KMS-11 (cell line): ENCODE data around the gene KCNC2.

Experiments
- H2AFZ ChIP-seq: fragments of 200-600 bp; sonication (generic); 2 replicates; pipeline ENCODE4 v1.6.1; 2016; ENCODE audit warnings: antibody characterized with exemption, mixed run types, low read depth
- H3K27ac ChIP-seq: fragments of 200-600 bp; sonication (generic); 2 replicates; pipeline ENCODE4 v1.6.1; 2016; ENCODE audit warnings: mild to moderate bottlenecking, mixed run types
- H3K27me3 ChIP-seq: fragments of 200-600 bp; sonication (generic); 2 replicates; pipeline ENCODE4 v1.6.1; 2017; ENCODE audit warnings: mild to moderate bottlenecking, low read depth, mixed run types, moderate library complexity; ENCODE audit not compliant: insufficient read depth
- H3K36me3 ChIP-seq: fragments of 200-600 bp; sonication (generic); 2 replicates; pipeline ENCODE4 v1.6.1; 2017; ENCODE audit warnings: mild to moderate bottlenecking, mixed run types; ENCODE audit not compliant: insufficient read depth
- H3K4me1 ChIP-seq: fragments of 200-600 bp; sonication (generic); 2 replicates; pipeline ENCODE4 v1.6.1; 2016; ENCODE audit warnings: mild to moderate bottlenecking, low read depth, mixed run types; ENCODE audit not compliant: poor library complexity, severe bottlenecking
- H3K4me2 ChIP-seq: fragments of 200-600 bp; sonication (generic); 2 replicates; pipeline ENCODE4 v1.7.0; 2016; ENCODE audit warnings: mild to moderate bottlenecking, mixed run types
- H3K4me3 ChIP-seq: fragments of 200-600 bp; sonication (generic); IDR thresholded peaks from 2 replicates; pipeline ENCODE4 v1.6.1; 2017; ENCODE audit warnings: low read depth, low read length, mixed read lengths; ENCODE audit not compliant: insufficient read depth
- H3K79me2 ChIP-seq: fragments of 200-600 bp; sonication (generic); 2 replicates; pipeline ENCODE4 v1.6.1; 2016; ENCODE audit warnings: low read depth, mixed run types; ENCODE audit not compliant: insufficient read depth
- H3K9ac ChIP-seq: fragments of 200-600 bp; sonication (generic); 2 replicates; pipeline ENCODE4 v1.6.1; 2016; ENCODE audit warnings: mild to moderate bottlenecking, mixed run types
- H4K20me1 ChIP-seq: fragments of 200-600 bp; sonication (generic); 2 replicates; pipeline ENCODE4 v1.6.1; 2016; ENCODE audit warnings: mild to moderate bottlenecking, mixed run types; ENCODE audit not compliant: insufficient read depth
- CTCF ChIP-seq: fragments of 200-600 bp; sonication (generic); conservative IDR thresholded peaks from 2 replicates; pipeline ENCODE4 v1.6.1; 2017; ENCODE audit warnings: low read depth, mild to moderate bottlenecking, antibody characterized with exemption, low read length, moderate library complexity, mixed read lengths

Gene KCNC2

GRCh38 chr12:75062691-75063090, 146.9 kb downstream of the KCNC2 start:
- Histone ChIP-seq H3K4me2 (no peak overlapping the region), H2AFZ (no peak overlapping the region), H3K9ac (no peak overlapping the region), H3K4me1 (no peaks in the 10 kb centered on the region), H3K27ac (no peak overlapping the region), H4K20me1 (no peaks in the 10 kb centered on the region), H3K79me2 (no peaks in the 10 kb centered on the region), H3K27me3 (no peaks in the 10 kb centered on the region), H3K4me3 (no peak overlapping the region), H3K36me3 (no peaks in the 10 kb centered on the region)
- no peak for TF ChIP-seq CTCF

DNA sequence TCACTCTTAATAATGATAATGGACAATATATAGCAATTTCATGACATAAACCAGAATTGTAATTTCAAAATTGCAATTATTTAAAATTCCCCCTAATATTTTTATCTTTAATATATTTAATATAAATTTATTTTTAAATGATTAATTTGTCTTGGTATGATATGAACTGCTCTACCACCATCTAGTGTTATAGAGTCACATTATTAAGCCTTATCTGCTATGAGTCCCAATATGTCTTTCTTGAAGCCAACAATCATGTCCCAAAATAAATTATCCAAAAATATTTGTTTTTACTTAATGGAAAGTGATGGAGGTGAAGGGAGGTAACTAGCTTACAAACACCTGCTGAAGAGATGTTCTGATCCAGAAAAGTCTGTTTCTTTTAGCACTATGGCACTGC, 151.4 kb downstream of the KCNC2 start:
- no peak for TF ChIP-seq CTCF
- H3K36me3 ChIP-seq, result no peaks in the 10 kb centered on the region
- H3K79me2 ChIP-seq, result no peaks in the 10 kb centered on the region
- no peaks in the 10 kb centered on the region for H4K20me1 ChIP-seq
- no peak overlapping the region for H3K27ac ChIP-seq
- no peak overlapping the region for H2AFZ ChIP-seq
- no peak overlapping the region for H3K4me2 ChIP-seq
- H3K9ac ChIP-seq, result no peak overlapping the region
- H3K4me3 ChIP-seq, result no peak overlapping the region
- H3K27me3 ChIP-seq, result no peaks in the 10 kb centered on the region
- H3K4me1 ChIP-seq, result no peaks in the 10 kb centered on the region

DNA sequence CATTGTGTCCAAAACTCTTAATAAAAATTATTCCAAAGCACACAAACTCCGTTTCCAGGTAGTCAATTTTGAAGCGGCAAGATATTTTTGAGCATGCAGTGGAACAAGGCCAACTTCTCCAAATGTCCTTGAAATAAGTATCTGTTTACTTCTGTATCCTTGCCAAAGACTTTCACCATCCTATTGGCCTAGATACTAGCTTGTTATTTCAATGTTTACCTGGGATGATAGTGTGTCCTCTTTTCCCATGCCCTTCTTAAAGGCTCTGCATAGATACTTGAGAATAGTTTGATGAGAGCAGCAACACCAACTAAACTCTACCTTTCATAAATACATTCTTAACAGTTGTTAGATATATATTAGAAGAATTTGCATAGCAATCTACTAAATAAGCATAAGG, 160.9 kb downstream of the KCNC2 start:
- TF ChIP-seq CTCF, result no peak
- H3K4me2 ChIP-seq, result no peak overlapping the region
- H3K4me1 ChIP-seq, result no peaks in the 10 kb centered on the region
- H3K27me3 ChIP-seq, result no peaks in the 10 kb centered on the region
- H3K27ac ChIP-seq, result no peak overlapping the region
- H4K20me1 ChIP-seq, result no peaks in the 10 kb centered on the region
- no peak overlapping the region for H2AFZ ChIP-seq
- no peak overlapping the region for H3K4me3 ChIP-seq
- H3K9ac ChIP-seq, result no peak overlapping the region
- no peaks in the 10 kb centered on the region for H3K79me2 ChIP-seq
- H3K36me3 ChIP-seq, result no peaks in the 10 kb centered on the region

GRCh38 chr12:75047885-75048525, 161.6 kb downstream of the KCNC2 start:
- Histone ChIP-seq H3K27ac (no peak overlapping the region), H3K4me3 (no peak overlapping the region), H3K27me3 (no peaks in the 10 kb centered on the region), H3K4me2 (no peak overlapping the region), H3K4me1 (no peaks in the 10 kb centered on the region), H2AFZ (no peak overlapping the region), H3K9ac (no peak overlapping the region), H3K79me2 (no peaks in the 10 kb centered on the region), H4K20me1 (no peaks in the 10 kb centered on the region), H3K36me3 (no peaks in the 10 kb centered on the region)
- TF ChIP-seq CTCF, result no peak
